Esophagus muscularis mucosa (tissue), 3 donors: ENCODE data around the gene LRRC25.

ENCODE experiments used
- POLR2A ChIP-seq: fragments of 450-650 bp; IDR thresholded peaks from one replicate; pipeline ENCODE4 v1.6.1; 2017; ENCODE audit warnings: antibody characterized with exemption, moderate library complexity, mild to moderate bottlenecking, low read depth
- POLR2AphosphoS5 ChIP-seq, 2 donors: sonication (generic); formaldehyde crosslinking; IDR thresholded peaks; one replicate each; pipeline ENCODE4 v1.6.1; 2017; ENCODE audit warnings: antibody characterized with exemption in 2 of 2
- TF ChIP-seq, protein P1 (sequence below), 3 experiments: fragments of 200-600 bp in 2 of 3; fragments of 450-650 bp in 1 of 3; sonication (generic) in 2 of 3; IDR thresholded peaks; one replicate each; pipeline ENCODE4 v1.5.1; 2017 to 2019; ENCODE audit warnings: antibody characterized with exemption in 3 of 3, mild to moderate bottlenecking in 2 of 3, moderate library complexity in 1 of 3

GRCh38 chr19:18443406-18443805 is 46.0 kb upstream of the LRRC25 start:
- TF ChIP-seq, protein P1, sequence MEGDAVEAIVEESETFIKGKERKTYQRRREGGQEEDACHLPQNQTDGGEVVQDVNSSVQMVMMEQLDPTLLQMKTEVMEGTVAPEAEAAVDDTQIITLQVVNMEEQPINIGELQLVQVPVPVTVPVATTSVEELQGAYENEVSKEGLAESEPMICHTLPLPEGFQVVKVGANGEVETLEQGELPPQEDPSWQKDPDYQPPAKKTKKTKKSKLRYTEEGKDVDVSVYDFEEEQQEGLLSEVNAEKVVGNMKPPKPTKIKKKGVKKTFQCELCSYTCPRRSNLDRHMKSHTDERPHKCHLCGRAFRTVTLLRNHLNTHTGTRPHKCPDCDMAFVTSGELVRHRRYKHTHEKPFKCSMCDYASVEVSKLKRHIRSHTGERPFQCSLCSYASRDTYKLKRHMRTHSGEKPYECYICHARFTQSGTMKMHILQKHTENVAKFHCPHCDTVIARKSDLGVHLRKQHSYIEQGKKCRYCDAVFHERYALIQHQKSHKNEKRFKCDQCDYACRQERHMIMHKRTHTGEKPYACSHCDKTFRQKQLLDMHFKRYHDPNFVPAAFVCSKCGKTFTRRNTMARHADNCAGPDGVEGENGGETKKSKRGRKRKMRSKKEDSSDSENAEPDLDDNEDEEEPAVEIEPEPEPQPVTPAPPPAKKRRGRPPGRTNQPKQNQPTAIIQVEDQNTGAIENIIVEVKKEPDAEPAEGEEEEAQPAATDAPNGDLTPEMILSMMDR (IDR thresholded peaks at IDR 0.05) = no peak
- TF ChIP-seq POLR2A = no peak
- no peak for TF ChIP-seq POLR2AphosphoS5 (IDR thresholded peaks at IDR 0.05)
